HL-60 (cell line): ENCODE results near the gene PRSS58.

Experiments
- CTCF ChIP-seq: IDR thresholded peaks from one replicate; pipeline ENCODE4 v1.5.1; 2011; ENCODE audit warnings: low read length, control low read depth, inconsistent platforms; ENCODE audit not compliant: insufficient read depth
- POLR2AphosphoS5 ChIP-seq: IDR thresholded peaks from 2 replicates; pipeline ENCODE4 v1.6.1; 2012; ENCODE audit warnings: low read depth
- SPI1 ChIP-seq: IDR thresholded peaks from 2 replicates; pipeline ENCODE4 v1.6.1; 2012; ENCODE audit warnings: low read depth, mild to moderate bottlenecking, borderline replicate concordance

- TF ChIP-seq CTCF (no peak), POLR2AphosphoS5 (no peak), SPI1 (no peak)
Observed at GRCh38 chr7:142231716-142232115, 26.1 kb downstream of the PRSS58 start.
